HG02623 (cell line): ENCODE results near the gene AIRE.
"Not testable (repeated sequence)": the region's sequence is repeated elsewhere in the genome, so short reads cannot be mapped to it uniquely, and the experiment has no call there.

Source experiments
- ATAC-seq: cut with Tn5 transposase; IDR thresholded peaks from one replicate; pipeline ENCODE4 v1.9.1; 2021; ENCODE audit warnings: moderate library complexity; ENCODE audit not compliant: unreplicated experiment

The AIRE gene

DNA sequence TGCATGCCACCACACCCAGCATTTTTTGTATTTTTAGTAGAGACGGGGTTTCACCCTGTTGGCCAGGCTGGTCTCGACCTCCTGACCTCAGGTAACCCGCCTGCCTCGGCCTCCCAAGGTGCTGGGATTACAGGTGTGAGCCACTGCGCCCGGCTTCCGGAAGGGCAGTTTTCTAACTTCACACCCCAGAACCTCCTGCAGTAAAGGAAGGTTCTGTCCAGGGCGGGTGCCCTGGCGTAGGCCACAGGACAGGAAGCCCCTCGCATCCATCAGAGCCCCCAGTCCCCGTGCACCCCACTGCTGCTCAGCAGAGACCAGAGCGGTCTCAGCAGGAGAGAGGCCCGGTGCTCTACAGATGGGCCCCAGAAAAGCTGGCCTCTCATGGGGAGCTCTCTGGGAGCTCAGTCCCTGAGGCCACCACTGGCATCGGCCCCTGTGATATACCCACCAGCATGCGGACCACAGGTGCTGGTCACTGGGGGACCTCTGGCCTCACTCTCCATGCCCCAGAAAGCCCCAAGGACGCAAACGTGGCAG is 19.9 kb upstream of the AIRE start:
- ATAC-seq = no peak

DNA sequence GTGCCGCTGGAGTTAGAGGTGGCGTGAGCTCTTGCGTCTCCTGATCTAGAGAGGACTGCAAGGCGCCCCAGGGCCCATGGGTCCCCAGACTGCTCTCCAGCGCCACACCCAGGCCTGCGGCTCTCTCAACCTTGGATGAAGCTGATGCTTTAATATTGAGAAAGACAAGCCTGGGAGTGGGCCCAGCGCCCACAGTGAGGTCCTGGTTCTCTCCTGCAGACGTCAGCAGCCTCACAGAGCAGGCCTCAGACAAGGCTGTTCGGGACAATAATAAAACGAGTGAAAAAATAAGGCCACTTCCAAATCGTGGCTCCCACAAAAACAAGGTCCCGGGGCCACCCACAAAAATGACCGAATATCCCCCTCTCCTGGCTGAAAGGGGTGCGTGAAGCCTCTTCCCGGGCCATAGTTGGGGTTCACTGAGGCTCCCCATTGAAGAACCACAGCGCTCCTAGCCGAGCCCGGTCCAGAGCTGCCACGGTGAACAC is 18.0 kb upstream of the AIRE start:
- ATAC-seq = no peak

- no peak for ATAC-seq
Observed at GRCh38 chr21:44269090-44269489, 16.6 kb upstream of the AIRE start.

GRCh38 chr21:44271558-44272283 is 14.0 kb upstream of the AIRE start:
- no peak for ATAC-seq

DNA sequence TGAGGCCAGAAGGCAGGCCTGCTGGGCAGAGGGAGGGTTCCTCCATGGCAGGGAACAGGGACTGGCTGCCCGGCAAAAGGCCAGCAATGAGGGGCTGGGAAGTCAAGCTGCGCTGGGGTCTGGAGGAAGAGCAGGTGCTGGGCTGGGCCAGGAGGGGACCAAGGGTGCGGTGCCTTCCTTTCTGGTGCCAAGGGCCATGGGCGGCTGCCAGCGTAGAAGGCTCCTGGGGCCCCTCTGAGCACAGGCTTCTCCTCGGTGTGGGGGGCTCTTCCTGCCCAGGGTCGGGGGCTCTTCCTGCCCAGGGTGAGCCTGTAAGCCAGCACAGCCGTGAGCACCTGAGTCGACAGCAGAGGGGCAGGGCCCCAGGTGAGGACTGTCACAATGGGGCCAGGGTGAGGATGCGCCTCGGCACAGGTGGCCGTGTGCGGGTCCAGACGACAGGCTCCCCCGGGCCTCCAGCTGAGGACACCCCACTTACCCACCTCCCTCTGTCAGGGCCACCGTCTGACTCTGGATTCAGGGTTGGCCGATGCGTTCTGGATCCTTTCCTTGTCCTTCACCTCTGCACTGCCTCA is 13.3 kb upstream of the AIRE start:
- no peak for ATAC-seq

GRCh38 chr21:44273046-44273445 is 12.6 kb upstream of the AIRE start:
- no peak for ATAC-seq

GRCh38 chr21:44275041-44275440 is 10.6 kb upstream of the AIRE start:
- ATAC-seq = no peak

- no peak for ATAC-seq
Observed at GRCh38 chr21:44279354-44280260, 6.1 kb upstream of the AIRE start.

GRCh38 chr21:44281801-44282200 is 3.9 kb upstream of the AIRE start:
- no peak for ATAC-seq

DNA sequence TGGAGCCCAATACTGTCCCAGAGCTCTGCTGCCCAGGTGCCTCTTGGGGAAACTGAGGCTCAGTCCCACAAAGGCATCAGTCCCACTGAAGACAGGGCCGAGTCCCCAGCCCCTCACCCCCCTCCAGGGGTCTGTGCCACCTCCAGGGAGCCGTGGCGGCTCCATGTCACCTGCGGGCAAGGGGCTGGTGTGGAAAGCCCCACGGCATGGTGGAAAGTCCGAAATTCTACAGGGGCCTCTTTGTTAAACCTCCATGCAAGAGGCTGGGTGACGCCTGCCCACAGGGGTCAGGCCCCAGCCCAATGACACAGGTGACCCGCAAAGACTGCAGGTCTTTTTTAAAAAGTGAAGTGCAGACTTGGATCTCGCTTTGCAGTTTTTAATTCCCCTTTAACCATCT is 3.3 kb upstream of the AIRE start:
- no peak for ATAC-seq

GRCh38 chr21:44283211-44283785 is 2.4 kb upstream of the AIRE start:
- ATAC-seq = not testable (repeated sequence)

GRCh38 chr21:44283948-44284347 is 1.7 kb upstream of the AIRE start:
- ATAC-seq = no peak

GRCh38 chr21:44286086-44286715 is 525 bp downstream of the AIRE start:
- ATAC-seq = no peak

GRCh38 chr21:44286716-44287632 is 1.3 kb downstream of the AIRE start:
- no peak for ATAC-seq

DNA sequence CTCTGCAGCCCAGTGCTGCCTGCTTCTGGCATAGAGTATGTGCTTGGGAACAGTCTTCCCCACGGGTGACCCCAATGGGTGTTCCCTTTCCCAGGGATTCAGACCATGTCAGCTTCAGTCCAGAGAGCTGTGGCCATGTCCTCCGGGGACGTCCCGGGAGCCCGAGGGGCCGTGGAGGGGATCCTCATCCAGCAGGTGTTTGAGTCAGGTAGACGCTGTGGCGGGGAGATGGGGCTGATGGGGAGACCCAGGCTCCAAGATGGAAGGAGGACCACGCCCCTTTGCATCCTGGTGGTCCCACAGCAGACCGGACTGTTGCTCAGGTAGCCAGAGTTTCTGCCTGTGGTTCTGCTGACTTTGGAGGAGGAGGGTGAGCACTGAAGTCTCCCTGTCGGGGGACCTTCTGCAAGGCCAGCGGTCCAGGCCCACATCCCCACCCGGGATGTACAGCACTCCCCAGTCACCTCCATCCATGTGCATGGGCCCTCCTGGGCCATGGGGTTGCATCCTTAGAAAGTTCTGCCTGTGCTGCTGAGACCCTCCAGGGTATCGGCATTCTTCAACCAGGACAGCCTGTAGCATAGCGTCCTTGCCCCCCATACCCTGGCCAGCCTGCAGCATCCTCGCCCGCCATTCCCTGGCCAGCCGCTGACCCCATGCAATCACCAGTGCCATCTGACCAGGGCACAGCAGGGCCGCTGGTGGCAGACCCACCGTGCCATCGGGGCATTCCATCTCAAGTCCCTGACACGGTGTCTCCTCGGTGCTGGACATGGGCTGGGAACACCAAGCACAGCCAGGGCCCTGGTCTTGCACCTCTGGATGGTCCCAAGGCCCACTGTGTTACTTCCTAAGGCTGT is 2.8 kb downstream of the AIRE start:
- no peak for ATAC-seq

DNA sequence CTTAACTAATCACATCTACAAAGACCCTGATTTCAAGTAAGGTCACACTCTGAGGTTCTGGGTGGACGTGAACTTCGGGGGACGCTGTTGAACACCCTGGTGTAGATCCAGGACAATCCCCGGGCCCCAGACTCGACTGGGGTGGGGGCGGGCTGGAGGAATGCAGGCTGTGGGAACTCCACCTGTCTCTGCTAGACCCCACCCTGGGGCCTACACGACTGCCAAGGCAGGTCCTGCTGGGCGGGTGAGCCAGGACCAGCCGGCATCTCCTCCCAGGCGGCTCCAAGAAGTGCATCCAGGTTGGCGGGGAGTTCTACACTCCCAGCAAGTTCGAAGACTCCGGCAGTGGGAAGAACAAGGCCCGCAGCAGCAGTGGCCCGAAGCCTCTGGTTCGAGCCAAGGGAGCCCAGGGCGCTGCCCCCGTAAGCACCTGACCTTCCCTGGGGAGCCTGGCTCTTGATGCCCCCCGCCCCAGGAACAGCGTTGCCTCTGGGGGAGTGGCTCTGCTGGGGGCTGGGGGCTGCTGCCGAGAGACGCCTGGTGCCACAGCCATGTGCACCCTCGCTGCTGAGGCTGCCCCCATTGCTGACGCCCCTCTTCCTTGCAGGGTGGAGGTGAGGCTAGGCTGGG is 3.8 kb downstream of the AIRE start:
- no peak for ATAC-seq

- ATAC-seq = no peak
Observed at GRCh38 chr21:44290327-44291077, 4.8 kb downstream of the AIRE start.
